ENCODE data around the gene DYNC1I2. TPM values are rescaled to one million over a fixed set of nuclear protein-coding genes. Genes with fewer than 3 reads are reported as not detected.
"Not testable (repeated sequence)": the region's sequence is repeated elsewhere in the genome, so short reads cannot be mapped to it uniquely, and the experiment has no call there.

DYNC1I2 gene
- total RNA-seq, 1 donor from 2014 or later: 66.9 TPM

DNA sequence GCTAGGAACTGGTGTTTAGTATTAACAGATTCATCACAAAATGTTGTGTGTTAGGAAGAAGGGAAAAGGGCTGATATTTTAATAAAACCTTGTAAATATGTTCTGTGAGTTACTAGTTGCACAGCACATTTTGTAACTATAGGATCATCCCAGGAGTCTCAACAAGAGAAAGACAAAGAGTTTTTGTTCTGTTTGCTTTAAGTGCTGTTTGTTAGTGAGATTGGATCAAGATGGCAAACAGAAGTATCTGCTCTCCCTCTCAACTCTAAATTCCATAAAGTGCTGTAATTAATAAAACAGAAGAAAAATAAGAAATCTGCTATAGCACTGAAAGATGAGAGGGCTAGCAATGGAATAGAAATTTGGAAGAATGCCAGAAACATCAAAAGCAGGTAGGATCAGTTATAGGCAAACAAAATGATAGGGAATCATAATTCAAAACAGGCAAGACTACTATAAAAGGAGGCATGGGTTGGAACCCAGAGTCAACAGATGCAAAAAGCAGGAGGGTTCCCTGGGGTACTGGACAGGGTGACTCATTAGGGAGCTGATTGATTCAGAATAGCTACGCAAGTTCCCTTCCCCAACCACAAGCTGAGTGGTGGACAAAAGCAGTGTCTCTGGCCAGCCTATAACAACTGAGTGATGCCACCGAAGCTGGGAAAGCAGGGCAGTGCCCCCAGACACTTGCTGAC, 75.8 kb downstream of the DYNC1I2 start:
- no peaks in the 10 kb centered on the region for H3K27me3 ChIP-seq (ENCODE audit: low read depth)
- no peak overlapping the region for H3K27ac ChIP-seq (replicated peaks)
- no peaks in the 10 kb centered on the region for H3K4me1 ChIP-seq
- H3K4me3 ChIP-seq: no peak overlapping the region
- peaks cover 57% of the 10 kb centered on the region for H3K36me3 ChIP-seq
- intact Hi-C loops (cut with micrococcal nuclease): no loop called here
- TF ChIP-seq, protein P1, sequence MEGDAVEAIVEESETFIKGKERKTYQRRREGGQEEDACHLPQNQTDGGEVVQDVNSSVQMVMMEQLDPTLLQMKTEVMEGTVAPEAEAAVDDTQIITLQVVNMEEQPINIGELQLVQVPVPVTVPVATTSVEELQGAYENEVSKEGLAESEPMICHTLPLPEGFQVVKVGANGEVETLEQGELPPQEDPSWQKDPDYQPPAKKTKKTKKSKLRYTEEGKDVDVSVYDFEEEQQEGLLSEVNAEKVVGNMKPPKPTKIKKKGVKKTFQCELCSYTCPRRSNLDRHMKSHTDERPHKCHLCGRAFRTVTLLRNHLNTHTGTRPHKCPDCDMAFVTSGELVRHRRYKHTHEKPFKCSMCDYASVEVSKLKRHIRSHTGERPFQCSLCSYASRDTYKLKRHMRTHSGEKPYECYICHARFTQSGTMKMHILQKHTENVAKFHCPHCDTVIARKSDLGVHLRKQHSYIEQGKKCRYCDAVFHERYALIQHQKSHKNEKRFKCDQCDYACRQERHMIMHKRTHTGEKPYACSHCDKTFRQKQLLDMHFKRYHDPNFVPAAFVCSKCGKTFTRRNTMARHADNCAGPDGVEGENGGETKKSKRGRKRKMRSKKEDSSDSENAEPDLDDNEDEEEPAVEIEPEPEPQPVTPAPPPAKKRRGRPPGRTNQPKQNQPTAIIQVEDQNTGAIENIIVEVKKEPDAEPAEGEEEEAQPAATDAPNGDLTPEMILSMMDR (IDR thresholded peaks at IDR 0.05; ENCODE audit: borderline replicate concordance): no peak
- no peaks in the 10 kb centered on the region for H3K9me3 ChIP-seq (replicated peaks)
- no peak for DNase-seq

DNA sequence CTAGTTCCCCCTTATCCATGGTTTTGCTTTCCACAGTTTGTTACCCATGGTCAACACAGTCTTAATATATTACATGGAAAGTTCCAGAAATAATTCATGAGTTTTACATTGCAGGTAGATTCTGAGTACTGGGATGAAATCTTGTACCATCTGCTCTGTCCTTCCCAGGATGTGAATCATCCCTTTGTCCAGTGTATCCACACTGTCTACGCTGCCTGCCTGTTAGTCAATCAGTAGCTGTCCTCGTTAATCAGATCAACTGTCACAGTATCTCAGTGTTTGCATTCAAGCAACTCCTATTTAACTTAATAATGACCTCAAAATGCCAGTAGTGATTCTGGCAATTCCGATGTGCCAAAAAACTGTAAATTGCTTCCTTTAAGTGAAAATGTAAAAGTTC, 76.3 kb downstream of the DYNC1I2 start:
- H3K36me3 ChIP-seq: peaks cover 55% of the 10 kb centered on the region

DNA sequence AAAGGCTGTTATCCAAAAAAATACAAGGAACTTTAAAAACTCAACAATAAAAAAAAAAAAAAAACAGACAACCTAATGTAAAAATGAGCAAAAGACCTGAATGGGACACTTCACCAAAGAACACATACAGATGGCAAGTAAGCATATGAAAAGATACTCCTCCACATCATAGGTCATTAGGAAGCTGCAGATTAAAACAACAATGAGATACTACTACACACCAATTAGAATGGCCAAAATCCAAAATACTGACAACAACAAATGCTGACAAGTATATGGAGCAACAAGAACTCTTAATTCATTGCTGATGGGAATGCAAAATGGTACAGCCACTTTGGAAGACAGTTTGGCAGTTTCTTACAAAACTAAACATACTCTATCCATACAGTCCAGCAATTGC, 84.2 kb downstream of the DYNC1I2 start:
- intact Hi-C loops (cut with micrococcal nuclease): no loop called here
- TF ChIP-seq, protein P1 (IDR thresholded peaks at IDR 0.05; ENCODE audit: borderline replicate concordance): no peak
- no peaks in the 10 kb centered on the region for H3K4me1 ChIP-seq

More for the DNA sequence above, 76.3 kb downstream of the DYNC1I2 start:
- DNase-seq: no peak
- TF ChIP-seq, protein P1 (IDR thresholded peaks at IDR 0.05; ENCODE audit: borderline replicate concordance): no peak
- intact Hi-C loops (cut with micrococcal nuclease): no loop called here
- Histone ChIP-seq H3K27me3 (ENCODE audit: low read depth) (no peaks in the 10 kb centered on the region), H3K9me3 (replicated peaks) (no peaks in the 10 kb centered on the region), H3K27ac (replicated peaks) (no peak overlapping the region), H3K4me1 (no peaks in the 10 kb centered on the region), H3K4me3 (no peak overlapping the region)

DNA sequence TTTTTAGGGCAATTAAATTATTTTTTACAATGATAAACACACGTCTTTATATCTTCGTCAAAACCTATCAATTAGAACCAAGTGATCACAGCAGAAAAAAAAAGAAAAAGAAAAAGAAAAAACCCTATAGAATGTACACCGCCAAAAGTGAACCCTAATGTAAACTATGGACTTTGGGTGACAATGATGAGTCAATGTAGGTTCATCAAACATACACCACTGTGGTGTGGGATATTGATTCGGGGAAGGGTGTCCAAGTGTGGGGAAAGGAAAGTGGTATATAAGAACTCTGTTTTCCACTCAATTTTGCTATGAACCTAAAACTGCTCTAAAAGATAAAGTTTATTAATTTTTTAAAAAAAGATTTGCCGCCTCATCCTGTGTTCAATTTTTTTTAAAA, 85.1 kb downstream of the DYNC1I2 start:
- intact Hi-C loops (cut with micrococcal nuclease): no loop called here
- Histone ChIP-seq H3K27me3 (ENCODE audit: low read depth) (no peaks in the 10 kb centered on the region), H3K4me1 (no peaks in the 10 kb centered on the region), H3K36me3 (peaks cover 21% of the 10 kb centered on the region), H3K27ac (replicated peaks) (no peak overlapping the region), H3K4me3 (no peak overlapping the region), H3K9me3 (replicated peaks) (peaks cover 17% of the 10 kb centered on the region)
- no peak for DNase-seq
- TF ChIP-seq, protein P1 (IDR thresholded peaks at IDR 0.05; ENCODE audit: borderline replicate concordance): no peak

More for the DNA sequence above, 84.2 kb downstream of the DYNC1I2 start:
- Histone ChIP-seq H3K9me3 (replicated peaks) (peaks cover 17% of the 10 kb centered on the region), H3K36me3 (peaks cover 22% of the 10 kb centered on the region), H3K4me3 (no peak overlapping the region), H3K27ac (replicated peaks) (no peak overlapping the region), H3K27me3 (ENCODE audit: low read depth) (no peaks in the 10 kb centered on the region)
- no peak for DNase-seq

DNA sequence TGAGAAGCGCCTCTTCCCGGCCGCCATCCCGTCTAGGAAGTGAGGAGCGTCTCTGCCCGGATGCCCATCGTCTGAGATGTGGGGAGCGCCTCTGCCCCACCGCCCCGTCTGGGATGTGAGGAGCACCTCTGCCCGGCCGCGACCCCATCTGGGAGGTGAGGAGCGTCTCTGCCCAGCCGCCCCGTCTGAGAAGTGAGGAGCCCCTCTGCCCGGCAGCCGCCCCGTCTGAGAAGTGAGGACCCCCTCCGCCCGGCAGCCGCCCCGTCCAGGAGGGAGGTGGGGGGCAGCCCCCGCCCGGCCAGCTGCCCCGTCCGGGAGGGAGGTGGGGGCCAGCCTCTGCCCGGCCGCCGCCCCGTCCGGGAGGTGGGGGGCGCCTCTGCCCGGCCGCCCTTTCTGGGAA, 87.3 kb downstream of the DYNC1I2 start:
- DNase-seq; H3K27me3 ChIP-seq (ENCODE audit: low read depth); intact Hi-C loops (cut with micrococcal nuclease): not testable (repeated sequence)

DNA sequence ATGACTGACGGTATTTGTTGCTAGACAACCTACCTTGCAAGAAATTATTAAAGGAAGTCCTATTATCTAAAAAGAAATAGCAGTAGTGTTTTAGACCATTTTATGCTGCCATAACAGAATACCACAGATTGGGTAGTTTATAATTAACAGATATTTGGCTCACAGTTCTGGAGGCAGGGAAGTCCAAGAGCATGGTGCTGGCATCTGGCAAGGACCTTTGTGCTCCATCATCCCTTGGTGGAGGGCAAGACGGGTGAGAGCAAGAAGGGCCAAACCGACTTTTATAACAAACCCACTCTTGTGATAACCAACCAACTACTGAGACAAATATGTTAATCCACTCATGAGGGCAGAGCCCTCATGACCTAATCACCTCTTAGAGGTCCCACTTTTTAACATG, 91.2 kb downstream of the DYNC1I2 start:
- no peaks in the 10 kb centered on the region for H3K27me3 ChIP-seq (ENCODE audit: low read depth)
- H3K4me3 ChIP-seq: no peak overlapping the region
- no peaks in the 10 kb centered on the region for H3K4me1 ChIP-seq
- peaks cover 11% of the 10 kb centered on the region for H3K9me3 ChIP-seq (replicated peaks)
- H3K36me3 ChIP-seq: peaks cover 34% of the 10 kb centered on the region
- H3K27ac ChIP-seq (replicated peaks): no peak overlapping the region
- TF ChIP-seq, protein P1 (IDR thresholded peaks at IDR 0.05; ENCODE audit: borderline replicate concordance): no peak
- intact Hi-C loops (cut with micrococcal nuclease): no loop called here
- no peak for DNase-seq

More for the DNA sequence above, 87.3 kb downstream of the DYNC1I2 start:
- H3K4me1 ChIP-seq; H3K4me3 ChIP-seq; H3K27ac ChIP-seq (replicated peaks): not testable (repeated sequence)
- H3K9me3 ChIP-seq (replicated peaks): peaks cover 28% of the 10 kb centered on the region
- H3K36me3 ChIP-seq: peaks cover 22% of the 10 kb centered on the region

All from left ventricle myocardium inferior (tissue), 1 donor.